Iris pigment epithelial cell (primary cell): ENCODE results near the gene GNB1.
"Not testable (repeated sequence)": the region's sequence is repeated elsewhere in the genome, so short reads cannot be mapped to it uniquely, and the experiment has no call there.

Experiments
- DNase-seq: peaks from one replicate; pipeline ENCODE4 v3.0.0-alpha.2; 2011; ENCODE audit warnings: low read depth

GNB1 gene

DNA sequence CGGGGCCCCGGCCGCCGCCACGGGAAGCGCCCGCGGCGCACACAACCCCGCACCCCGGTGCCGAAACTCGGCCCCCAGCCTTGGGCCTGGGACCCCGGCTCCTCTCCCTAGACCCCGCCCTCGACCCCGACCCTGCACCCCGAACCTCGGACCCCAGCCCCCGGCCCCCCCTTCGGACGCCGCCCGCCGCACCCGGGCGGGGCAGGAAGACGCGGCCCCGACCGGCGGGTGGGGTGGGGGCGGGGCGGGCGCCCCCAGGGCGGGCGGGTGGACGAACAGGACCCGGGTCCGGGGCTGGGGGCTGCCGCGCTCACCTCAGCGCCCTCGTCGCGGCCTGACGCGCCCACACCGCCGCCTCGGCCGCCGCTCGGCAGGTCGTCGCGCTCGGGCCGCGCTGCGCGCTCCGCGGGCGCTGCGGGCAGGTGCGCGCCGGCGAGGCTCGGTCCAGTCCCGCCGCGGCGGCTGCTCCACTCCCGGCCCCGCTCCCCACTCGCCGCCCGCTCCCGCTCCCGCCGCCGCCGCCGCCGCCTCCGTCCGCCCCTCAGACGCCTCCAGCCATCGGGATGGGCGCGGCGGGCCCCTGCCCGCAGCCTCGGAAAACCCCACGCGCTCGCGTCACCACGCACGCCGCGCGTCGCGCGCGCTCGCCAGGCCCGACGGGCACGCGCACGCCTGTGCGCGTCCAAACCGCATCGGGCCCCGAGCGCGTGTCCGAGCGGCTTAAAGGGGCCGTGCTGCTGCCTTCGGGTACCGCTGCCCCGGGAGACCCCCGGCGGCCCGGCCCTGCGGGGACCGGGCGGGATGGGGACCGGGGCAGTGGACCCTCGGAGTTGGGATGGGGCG is at the start of gene GNB1:
TSS of gene GNB1 (minus strand) at position 582 of the 843 bp plus-strand sequence. CDS start 65,634 bp downstream, outside the sequence.
- peak; percentile 82 for DNase-seq

DNA sequence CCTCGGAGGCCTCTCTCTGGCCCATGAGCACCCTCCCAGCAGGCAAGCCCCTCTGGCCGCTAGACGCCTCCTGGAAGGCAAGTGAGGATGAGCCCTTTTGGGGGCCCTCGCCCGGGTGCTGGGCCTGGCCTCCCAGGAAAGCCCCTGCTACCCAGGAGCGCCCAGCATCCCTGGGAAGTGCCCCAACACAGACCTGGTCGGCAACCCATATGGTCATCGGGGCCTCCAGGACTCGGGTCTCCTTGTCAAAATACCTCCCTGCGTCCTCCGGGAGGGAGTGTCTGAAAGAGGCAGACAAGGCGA is 49.2 kb upstream of the GNB1 start:
- no peak for DNase-seq

DNA sequence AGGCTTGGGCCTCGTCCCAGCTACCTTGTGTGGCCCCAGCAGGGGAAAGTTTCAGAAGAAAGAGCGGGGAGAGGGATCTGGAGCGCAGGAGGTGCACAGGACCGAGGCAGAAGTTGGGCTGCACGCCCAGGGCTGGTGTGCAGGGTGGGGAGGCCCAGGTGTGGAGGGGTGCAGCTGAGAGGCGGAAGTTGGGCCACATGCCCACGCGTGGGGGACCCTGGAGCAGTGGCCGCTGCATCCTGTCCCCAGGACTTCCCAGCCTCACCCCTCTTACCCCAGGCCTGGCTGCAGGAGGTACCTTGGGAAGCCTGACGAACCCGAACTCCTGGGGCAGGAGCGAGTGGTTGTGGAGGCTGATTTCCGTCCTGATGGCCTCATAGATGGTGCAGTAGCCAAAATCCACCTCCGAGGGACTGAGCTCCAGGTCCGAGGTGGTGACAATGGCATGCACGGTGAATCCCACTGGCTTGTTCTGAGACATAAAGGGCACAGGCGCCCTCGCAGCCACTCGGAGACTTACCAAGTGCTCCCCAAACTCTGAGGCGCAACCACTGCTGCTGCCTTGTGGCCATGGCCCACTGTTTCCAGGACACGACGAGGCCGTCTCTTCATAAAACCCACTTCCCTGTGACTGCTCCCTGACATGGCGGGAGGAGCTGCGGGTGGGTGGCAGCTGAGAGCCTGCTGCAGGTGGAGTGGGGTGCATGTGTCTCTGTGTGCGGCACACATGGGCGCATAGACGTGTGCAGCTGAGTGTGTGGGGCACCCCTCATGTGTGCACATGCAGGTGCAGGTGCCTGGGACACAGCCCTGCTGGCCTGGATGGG is 48.6 kb upstream of the GNB1 start:
- no peak for DNase-seq

DNA sequence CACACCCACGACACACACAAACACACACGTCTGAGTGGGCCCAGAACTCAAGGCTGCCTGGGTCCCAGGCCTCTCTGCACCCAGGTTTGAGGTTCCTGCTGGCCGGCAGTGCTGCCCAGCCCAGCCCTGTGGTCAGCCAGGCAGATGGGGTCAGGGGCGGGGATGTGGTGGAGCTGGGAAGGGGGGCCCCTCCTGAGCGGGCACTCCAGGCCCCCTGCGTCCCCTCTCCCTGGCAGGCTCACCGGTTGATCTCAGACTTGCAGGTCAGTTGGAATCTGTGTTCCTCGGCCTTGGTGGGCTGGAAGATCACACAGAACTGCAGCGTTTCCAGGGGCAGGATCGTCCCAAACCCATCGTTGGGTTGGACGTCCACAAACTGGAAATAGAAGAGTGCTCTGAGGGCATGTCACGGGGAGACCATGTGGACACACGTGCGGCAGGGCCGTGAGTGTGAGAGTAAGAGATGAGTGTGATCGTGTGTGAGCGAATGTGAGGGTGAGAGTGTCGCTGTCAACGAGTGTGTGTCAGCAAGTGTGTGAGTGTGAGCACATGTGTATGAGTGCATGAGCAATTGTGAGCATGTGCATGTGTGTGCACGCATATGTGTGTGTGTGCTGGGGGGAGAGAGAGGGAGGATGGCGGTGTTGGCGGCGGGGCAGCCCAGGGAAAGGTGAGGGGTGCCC is 47.9 kb upstream of the GNB1 start:
- no peak for DNase-seq

DNA sequence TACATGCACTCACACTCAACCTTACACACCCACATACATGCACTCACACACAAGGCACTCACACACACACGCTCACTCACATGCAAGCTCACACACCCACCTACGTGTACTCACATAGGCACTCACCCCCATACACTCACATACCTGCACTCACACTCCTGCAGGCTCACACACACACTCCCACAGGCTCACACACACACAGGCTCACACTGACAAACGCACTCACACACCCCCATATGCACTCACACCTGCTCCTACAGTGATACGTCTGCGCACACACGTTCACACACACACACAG is 47.3 kb upstream of the GNB1 start:
- DNase-seq = no peak

DNA sequence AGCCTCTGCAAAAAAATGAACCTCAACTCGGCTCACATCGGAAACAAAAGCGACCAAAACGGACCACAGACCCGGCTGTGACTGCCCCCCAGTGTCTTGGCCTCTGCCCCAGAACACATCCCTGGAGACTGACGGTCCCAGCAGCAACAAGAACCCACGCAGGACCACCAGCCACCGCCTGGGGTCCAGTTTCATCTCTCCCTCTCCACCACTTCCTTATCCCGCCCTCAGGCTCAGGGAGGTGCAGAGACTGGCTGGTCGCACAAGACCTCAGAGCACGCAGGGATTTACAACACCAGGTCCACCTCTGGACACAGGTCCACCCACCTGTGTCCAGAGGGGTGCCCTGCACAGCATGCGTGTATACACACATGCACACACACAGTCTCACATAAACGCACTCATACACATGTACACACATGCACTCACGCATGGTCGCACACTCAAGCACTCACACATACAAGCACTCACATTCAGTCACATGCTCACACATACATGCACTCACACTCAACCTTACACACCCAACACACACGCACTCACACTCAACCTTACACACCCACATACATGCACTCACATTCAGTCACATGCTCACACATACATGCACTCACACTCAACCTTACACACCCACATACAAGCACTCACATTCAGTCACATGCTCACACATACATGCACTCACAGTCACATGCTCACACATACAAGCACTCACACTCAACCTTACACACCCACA is 46.8 kb upstream of the GNB1 start:
- DNase-seq = no peak

DNA sequence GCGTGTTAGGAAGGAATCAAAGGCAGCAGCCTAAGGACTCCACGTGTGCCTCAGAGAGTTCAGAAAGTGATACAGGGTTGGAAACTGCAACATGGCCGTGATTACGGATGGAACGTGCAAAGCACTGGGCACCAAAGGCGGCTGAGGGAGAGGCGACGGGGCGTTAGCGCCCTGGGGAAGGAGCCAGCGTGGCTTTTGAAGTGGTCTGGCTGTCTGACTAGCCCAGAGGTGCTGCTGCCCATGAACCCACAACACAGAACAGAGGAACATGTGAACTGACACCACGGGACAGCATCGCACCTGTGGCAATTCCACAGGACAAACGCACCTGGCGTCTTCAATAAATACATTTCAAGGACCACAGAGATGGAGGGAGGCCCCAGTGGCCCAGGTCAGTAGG is 46.2 kb upstream of the GNB1 start:
- DNase-seq = no peak

DNA sequence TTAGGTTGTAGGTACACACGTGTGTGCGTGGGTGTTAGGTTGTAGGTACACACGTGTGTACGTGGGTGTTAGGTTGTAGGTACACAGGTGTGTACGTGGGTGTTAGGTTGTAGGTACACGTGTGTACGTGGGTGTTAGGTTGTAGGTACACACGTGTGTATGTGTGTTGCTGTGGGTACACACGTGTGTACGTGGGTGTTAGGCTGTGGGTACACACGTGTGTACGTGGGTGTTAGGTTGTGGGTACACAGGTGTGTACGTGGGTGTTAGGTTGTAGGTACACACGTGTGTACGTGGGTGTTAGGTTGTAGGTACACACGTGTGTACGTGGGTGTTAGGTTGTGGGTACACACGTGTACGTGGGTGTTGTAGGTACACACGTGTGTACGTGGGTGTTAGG is 44.0 kb upstream of the GNB1 start:
- DNase-seq = not testable (repeated sequence)

DNA sequence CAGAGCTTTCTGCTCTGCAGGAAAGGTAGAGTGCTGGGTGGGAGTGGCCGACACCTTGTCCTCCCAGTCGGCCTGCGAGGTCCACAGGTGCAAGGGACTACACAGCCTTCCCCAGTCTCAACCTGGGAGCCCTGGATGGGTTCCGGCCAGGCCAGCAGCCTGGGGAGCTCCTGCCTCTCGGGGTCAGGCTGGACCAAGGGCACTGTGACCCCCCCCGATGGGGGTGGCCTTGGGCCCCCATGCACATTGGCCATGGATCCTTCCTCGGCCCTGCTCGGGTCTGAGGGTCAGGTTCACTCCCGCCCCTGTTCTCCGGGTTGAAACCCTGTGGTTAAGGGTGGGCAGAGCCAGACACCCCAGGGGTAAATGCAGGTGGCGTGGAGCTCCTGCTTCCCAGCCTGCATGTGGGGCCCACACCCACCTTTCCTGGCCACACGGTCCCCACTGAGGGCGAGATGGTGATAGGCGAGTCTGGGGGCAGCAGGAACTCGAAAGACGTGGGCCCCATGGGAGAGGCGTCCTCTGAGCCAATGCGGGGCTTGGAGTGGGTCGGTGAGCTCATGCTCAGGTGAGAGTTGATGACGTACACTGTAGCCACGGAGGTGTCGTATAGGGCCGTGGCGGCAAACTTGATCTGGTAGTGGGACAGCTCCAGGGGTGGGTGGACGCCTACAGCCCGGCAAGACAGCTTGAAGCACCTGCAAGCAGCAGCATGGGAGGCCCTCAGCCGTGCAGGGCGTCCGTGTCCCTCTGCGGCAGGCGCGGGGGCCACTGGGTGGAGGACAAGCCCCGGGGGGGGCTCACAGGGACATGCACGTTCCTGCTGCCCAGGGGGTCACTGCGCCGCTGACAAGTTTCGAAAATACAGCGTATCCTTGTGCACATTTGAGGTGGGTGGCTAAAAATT is 39.0 kb upstream of the GNB1 start:
- DNase-seq = no peak

DNA sequence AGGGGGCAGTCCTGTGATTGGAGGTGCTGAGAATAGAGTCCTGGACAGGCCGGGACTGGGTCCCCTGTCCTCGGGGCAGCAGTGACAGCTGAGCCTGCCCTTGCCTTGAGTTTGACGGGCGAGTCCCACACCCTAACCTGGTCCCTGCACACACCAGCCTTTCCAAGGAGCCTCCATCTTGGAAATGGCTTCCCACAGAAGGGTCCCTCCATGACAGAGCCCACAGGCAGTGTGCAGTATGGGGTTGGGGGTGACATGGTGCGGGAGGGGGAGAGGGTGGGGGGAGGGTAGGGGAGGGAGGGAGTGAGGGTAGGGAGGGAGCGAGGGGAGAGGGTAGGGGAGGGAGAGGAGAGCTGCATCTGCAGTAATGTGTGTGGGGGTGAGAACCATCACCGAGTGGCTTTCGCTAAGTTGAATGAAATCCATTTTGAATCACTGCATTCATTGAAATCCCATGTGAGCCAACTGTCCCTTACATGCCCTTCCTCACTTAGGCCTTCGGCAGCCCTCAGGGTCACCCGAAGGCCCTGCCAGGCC is 38.3 kb upstream of the GNB1 start:
- no peak for DNase-seq

DNA sequence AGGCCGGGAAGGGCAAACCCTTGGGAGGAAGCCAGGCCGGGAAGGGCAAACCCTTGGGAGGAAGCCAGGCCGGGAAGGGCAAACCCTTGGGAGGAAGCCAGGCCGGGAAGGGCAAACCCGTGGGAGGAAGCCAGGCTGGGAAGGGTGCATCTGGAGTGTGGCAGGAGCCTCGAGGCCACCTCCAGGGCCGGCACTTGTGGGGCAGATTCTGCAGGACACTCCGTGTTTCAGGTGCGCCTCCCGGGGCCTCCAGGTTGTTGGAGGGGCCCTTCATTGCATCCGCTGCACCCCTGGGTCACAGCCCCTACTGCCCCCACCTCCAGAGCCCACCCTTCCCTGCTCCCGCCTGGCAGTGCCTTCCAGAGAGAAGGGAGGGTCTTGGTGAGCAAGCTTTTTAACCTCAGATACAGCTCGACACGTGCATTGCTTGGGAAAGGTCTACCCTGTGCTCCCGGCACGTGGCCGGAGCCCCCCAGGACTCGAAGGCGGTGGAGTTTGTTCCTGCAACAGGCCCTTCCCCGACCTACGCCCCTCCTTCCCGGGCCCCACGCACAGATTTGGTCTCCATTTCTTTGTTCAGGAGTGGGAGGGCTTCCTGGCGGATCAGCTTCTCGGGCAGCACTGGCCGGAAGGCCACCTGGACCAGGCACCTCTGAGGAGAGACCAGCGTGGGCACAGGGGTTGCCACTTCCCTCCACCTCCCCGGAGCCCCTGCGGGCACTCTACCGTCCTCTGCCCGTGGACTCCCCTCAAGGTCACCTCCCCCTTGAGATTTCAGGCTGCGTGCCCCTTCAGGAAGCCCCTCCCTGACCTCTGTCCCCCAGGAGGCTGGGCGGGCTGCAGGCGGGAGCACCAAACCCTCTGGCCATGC is 37.6 kb upstream of the GNB1 start:
- no peak for DNase-seq

DNA sequence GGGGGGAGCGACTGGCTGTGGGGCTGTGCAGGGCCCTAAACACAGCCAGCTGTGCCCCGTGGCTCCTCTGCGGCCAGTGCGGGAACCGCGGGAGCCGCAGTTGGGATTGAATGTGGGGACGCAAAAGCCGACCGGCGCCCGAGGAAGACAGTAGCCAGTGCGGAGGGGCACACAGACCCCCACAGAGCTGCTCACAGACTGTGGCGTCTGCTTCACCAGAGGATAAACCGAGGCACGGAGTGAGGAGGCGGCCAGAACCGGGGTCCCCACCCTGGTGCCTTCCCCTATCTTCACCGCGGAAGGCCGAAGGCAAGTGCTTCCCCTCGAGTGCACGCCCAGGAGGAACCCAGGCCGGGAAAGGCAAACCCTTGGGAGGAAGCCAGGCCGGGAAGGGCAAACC is 36.9 kb upstream of the GNB1 start:
- DNase-seq = no peak

DNA sequence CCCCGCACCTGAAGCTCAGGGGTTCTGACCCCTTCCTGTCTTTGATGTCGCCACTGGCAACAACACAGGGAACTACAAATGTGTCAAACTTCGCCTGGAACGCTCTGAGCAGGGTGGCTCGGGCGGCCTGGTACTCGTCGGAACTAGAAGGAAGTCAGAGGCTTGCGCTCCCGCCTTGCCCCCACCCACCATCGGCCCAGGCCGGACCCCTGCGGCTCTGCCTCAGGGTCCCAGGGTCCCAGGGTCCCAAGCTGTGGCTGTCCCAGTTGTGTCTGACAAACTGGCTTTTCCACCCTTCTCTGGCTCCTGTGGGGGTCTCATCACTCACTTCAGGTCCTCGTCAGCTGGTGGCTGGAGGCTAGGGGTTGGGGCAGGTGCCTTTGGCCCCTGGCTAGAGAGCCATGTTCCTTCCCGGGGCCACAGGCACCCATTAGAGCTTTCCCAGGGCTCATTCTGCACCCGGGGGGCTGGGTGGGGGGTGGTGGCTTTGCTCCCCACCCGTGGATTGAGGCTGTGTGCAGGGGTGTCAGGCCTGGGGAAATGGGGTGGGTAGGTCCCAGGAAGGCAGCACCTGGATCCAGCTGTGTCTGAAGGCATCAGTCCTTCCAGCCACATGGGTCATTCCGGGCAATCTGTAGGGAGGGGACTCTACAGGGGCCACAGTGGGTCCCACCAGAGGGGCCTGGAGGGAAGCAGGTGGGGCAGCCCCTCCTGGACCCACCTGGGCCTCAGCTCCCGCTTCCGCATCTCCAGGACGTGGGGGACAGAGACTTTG is 36.2 kb upstream of the GNB1 start:
- no peak for DNase-seq

DNA sequence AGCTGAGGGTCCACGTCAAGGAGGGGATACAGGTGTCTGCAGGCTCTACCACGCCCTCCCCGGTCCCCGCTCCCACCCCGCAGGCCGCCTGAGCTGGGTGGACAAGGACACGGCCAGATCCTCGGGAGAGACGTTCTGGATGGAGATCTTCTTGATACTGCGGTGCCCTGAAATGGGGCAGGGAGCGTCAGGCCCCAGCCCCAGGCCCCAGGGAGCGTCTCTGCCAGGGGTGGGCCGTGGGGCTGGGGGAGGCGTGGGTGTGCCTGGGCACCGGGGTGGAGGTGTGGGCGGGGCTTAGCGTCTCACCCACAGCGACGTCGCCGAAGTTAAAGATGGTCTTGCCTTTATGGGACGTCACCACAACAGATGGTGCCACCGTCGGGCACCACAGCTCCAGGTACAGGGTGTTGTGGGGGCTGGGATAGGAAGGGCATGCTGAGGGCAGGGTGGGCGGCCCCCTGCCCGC is 35.5 kb upstream of the GNB1 start:
- DNase-seq = no peak

DNA sequence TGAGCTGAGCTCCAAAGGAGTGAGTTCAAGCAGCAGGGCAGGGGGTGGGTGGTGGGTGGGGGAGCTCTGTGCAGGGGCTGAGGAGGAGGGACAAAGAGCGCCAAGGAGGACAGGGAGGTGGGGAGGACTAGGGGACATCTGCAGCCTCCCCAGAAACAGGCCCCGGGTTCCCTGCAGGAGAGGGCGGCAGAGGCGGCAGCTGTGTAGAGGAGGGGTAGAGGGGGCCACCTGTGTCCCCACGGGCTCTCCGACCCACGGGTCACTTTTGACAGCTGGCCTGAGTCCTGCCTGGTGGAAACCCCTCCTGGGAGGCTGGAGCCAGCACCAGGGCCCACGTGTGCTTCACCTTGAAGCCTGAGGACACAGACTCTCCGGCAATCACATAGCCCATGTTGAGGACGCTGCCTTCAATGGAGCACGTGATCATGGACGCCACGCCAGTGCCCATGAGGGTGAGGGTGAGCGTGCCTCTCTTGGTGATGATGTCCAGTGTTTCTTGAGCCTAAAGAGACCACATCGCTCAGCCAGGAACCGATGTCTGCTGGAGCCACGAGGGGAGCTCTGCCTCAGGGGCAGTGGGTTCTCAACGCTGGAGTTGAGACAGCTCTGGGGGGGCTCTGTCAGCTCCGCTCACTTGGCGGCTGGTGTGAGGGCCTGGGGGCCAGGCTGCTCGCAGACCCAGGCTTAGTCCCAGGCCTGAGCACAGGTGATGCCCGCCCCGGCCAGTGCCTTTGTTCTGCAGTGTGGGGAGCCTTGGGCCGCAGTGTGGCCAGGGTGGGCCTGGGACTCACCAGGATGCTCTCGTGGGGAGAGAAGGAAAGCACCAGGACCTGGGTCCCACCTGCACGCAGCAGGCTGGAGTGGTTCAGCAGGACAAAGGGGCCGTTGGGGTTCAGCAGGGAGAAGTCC is 34.8 kb upstream of the GNB1 start:
- DNase-seq = no peak

DNA sequence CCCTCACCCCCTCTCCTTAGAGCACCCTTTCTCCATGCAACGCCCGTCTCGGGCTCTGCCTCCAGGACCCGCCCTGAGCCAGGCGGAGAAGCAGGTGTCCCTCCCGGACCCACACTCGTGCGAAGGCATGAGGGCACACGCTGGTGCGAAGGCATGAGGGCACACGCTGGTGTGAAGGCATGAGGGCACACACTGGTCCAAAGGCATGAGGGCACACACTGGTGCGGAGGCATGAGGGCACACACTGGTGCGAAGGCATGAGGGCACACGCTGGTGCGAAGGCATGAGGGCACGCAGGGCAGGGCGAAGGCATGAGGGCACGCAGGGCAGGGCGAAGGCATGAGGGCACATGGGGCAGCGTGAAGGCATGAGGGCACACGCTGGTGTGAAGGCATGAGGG is 34.0 kb upstream of the GNB1 start:
- DNase-seq = no peak

DNA sequence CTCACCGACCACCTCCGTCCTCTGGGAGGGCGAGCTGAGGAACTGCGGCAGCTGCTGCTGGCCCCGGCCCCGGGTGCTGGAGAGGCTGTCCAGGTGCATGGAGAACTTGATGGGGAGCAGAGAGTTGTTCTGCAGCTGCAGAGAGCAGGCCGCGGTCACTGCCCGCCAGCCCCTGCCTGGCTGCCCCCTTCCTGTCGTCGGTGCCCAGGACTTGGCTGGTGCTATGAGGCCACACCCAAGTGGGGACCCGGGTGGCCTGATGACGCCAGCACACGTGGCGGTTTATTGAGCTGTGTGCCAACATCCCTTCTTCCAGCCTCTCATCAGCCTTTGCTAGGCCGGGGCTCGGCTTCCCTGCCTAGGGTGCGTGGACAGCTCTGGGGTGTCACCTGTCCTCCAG is 33.5 kb upstream of the GNB1 start:
- DNase-seq = no peak
